Measurements from ENCODE around the gene UNCX.

DNA sequence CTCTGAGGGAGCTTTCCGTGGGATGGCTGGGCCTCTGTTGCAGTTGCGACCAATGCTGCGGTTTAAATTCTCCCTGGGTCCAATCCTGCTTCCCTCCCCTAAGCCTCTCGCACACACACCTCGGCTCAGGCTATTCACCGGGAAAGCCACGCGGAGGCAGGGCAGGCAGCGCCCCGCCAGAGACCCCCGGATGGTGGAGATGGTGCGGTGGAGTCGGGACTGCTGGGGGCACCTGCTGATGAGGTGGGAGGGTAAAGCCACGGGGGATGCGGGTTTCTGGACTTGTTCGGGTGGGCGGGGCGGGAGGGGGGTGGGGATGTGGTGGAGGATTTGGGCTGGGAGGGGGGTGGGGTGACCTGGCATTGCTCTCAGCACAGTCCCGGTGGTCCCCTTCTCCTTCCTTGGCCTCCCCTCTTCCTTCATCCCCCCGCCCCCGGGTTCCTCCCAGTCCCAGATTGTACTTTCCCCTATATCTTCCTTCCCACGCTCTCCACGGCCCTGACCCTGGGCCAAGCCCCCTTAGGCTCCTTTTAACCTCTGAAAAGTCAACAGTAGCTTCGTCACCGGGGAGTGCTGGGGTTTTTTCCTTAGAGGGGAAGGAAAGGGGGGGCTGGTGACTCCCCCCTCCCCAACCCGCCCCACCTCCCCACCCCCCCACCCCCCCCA is 16.4 kb downstream of the UNCX start:
- no peak for TF ChIP-seq POLR2A (IDR thresholded peaks at IDR 0.05)
- TF ChIP-seq, protein P1, sequence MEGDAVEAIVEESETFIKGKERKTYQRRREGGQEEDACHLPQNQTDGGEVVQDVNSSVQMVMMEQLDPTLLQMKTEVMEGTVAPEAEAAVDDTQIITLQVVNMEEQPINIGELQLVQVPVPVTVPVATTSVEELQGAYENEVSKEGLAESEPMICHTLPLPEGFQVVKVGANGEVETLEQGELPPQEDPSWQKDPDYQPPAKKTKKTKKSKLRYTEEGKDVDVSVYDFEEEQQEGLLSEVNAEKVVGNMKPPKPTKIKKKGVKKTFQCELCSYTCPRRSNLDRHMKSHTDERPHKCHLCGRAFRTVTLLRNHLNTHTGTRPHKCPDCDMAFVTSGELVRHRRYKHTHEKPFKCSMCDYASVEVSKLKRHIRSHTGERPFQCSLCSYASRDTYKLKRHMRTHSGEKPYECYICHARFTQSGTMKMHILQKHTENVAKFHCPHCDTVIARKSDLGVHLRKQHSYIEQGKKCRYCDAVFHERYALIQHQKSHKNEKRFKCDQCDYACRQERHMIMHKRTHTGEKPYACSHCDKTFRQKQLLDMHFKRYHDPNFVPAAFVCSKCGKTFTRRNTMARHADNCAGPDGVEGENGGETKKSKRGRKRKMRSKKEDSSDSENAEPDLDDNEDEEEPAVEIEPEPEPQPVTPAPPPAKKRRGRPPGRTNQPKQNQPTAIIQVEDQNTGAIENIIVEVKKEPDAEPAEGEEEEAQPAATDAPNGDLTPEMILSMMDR (IDR thresholded peaks at IDR 0.05) = no peak
